Heart left ventricle (tissue), 13 donors: ENCODE data around the gene PXMP4.

Source experiments
- POLR2A ChIP-seq, 2 donors: fragments of 450-650 bp; IDR thresholded peaks; one replicate each; pipeline ENCODE4 v1.6.1; 2017; ENCODE audit warnings: antibody characterized with exemption in 2 of 2, mild to moderate bottlenecking in 2 of 2, moderate library complexity in 2 of 2
- TF ChIP-seq, protein P1 (sequence below), 12 donors: fragments of 200-600 bp; sonication (generic) in 4 of 12; IDR thresholded peaks; one replicate each; pipeline versions ENCODE4 v1.5.0 to v1.8.0; 2018 to 2022; ENCODE audit warnings: antibody characterized with exemption in 12 of 12, mild to moderate bottlenecking in 5 of 12
- donor health status: ischemic (EF 13 %, LVEDD 7.1; RV severe dilation, severe dysfunction).
- donor health status: DM: no; HTN: yes; CAD: no.
- donor health status: DM: no; HTN: no; CAD: no.
- donor health status: ischemic (EF 25% LVEDD 6.9; RV normal size, moderate dysfunction).
- donor health status: ischemic (EF 25% LVEDD 5.7; RV mildly dilated, moderate dysfunction).
- donor health status: ischemic (EF 35%, LVEDD 5.7; RV mildly dilated, moderate dysfunction).
- donor health status: nonischemic (EF 11% LVEDD 7.7; RV severe dilation, severe dysfunction).
- donor health status: DM: yes; HTN: yes; CAD: no.
- donor health status: PGD.
- donor health status: ischemic (EF 29% LVEDD 5.4; RV normal size, mild dysfunction).
- donor health status: nonischemic (EF 23%, LVEDD 6.1; RV moderate dilation, normal function).

DNA sequence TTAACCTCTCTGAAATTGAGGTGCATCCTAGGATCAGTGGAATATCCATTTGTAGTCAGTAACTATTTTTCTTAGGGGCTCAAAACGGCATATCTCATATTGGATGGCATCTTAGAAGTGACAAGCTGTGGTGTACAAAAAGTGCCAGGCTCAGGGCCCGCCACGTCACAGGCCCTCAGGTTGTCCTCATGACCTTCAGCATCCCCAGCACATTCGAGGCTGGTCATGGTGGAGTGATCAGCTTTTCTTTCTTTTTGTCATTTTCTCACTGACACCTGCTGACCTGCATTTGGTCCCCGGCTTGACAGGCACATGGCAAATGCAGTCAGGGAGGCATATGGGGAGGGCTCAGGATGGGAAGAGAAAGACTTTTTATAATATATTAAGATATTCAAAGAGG is 26.8 kb downstream of the PXMP4 start:
- TF ChIP-seq, protein P1, sequence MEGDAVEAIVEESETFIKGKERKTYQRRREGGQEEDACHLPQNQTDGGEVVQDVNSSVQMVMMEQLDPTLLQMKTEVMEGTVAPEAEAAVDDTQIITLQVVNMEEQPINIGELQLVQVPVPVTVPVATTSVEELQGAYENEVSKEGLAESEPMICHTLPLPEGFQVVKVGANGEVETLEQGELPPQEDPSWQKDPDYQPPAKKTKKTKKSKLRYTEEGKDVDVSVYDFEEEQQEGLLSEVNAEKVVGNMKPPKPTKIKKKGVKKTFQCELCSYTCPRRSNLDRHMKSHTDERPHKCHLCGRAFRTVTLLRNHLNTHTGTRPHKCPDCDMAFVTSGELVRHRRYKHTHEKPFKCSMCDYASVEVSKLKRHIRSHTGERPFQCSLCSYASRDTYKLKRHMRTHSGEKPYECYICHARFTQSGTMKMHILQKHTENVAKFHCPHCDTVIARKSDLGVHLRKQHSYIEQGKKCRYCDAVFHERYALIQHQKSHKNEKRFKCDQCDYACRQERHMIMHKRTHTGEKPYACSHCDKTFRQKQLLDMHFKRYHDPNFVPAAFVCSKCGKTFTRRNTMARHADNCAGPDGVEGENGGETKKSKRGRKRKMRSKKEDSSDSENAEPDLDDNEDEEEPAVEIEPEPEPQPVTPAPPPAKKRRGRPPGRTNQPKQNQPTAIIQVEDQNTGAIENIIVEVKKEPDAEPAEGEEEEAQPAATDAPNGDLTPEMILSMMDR (IDR thresholded peaks at IDR 0.05), result no peak
- TF ChIP-seq POLR2A (IDR thresholded peaks at IDR 0.05), result no peak
